ENCODE data around the gene YAE1.
A peak's percentile ranks its signal among the peaks of the same experiment; 100 is the strongest.

The YAE1 gene

GRCh38 chr7:39554583-39555165 is 11.5 kb upstream of the YAE1 start:
- no peak for DNase-seq (ENCODE audit: low spot score)

GRCh38 chr7:39557222-39557621 is 9.0 kb upstream of the YAE1 start:
- DNase-seq (ENCODE audit: low spot score) = no peak

- DNase-seq (ENCODE audit: low spot score) = no peak
These were observed 8.3 kb upstream of the YAE1 start for GRCh38 chr7:39557911-39558310.

GRCh38 chr7:39560408-39560807 is 5.8 kb upstream of the YAE1 start:
- DNase-seq (ENCODE audit: low spot score) = no peak

GRCh38 chr7:39560997-39561396 is 5.2 kb upstream of the YAE1 start:
- no peak for DNase-seq (ENCODE audit: low spot score)

GRCh38 chr7:39565538-39565937 is 666 bp upstream of the YAE1 start:
- peak; percentile 14 for DNase-seq (ENCODE audit: low spot score)

GRCh38 chr7:39567294-39567693 is 1.1 kb downstream of the YAE1 start:
- DNase-seq (ENCODE audit: low spot score) = no peak

- no peak for DNase-seq (ENCODE audit: low spot score)
These were observed 8.6 kb downstream of the YAE1 start for GRCh38 chr7:39574673-39575349.

- no peak for DNase-seq (ENCODE audit: low spot score)
These were observed 11.1 kb downstream of the YAE1 start for GRCh38 chr7:39577229-39577874.

GRCh38 chr7:39580149-39580874 is 14.1 kb downstream of the YAE1 start:
- peak; percentile 96 for DNase-seq (ENCODE audit: low spot score)

- no peak for DNase-seq (ENCODE audit: low spot score)
These were observed 16.3 kb downstream of the YAE1 start for GRCh38 chr7:39582536-39582935.

GRCh38 chr7:39583539-39583938 is 17.3 kb downstream of the YAE1 start:
- no peak for DNase-seq (ENCODE audit: low spot score)

- no peak for DNase-seq (ENCODE audit: low spot score)
These were observed 21.2 kb downstream of the YAE1 start for GRCh38 chr7:39587393-39587792.

- DNase-seq (ENCODE audit: low spot score) = no peak
These were observed 22.2 kb downstream of the YAE1 start for GRCh38 chr7:39588416-39588815.

- DNase-seq (ENCODE audit: low spot score) = peak; percentile 20
These were observed 23.3 kb downstream of the YAE1 start for GRCh38 chr7:39589323-39590111.

GRCh38 chr7:39592586-39592985 is 26.4 kb downstream of the YAE1 start:
- no peak for DNase-seq (ENCODE audit: low spot score)

GRCh38 chr7:39594988-39595620 is 28.9 kb downstream of the YAE1 start:
- DNase-seq (ENCODE audit: low spot score) = peak; percentile 71

- no peak for DNase-seq (ENCODE audit: low spot score)
These were observed 36.1 kb downstream of the YAE1 start for GRCh38 chr7:39602351-39602750.

- DNase-seq (ENCODE audit: low spot score) = no peak
These were observed 37.7 kb downstream of the YAE1 start for GRCh38 chr7:39603924-39604323.

GRCh38 chr7:39605087-39605486 is 38.9 kb downstream of the YAE1 start:
- no peak for DNase-seq (ENCODE audit: low spot score)

GRCh38 chr7:39606352-39606751 is 40.1 kb downstream of the YAE1 start:
- no peak for DNase-seq (ENCODE audit: low spot score)

- DNase-seq (ENCODE audit: low spot score) = no peak
These were observed 40.7 kb downstream of the YAE1 start for GRCh38 chr7:39606941-39607340.
